ENCODE measurements around the gene ELMO1. TPM values are rescaled to one million over a fixed set of nuclear protein-coding genes. Genes with fewer than 3 reads are reported as not detected.

The ELMO1 gene
- total RNA-seq, 1 donor from 2014 or later = 139 TPM

DNA sequence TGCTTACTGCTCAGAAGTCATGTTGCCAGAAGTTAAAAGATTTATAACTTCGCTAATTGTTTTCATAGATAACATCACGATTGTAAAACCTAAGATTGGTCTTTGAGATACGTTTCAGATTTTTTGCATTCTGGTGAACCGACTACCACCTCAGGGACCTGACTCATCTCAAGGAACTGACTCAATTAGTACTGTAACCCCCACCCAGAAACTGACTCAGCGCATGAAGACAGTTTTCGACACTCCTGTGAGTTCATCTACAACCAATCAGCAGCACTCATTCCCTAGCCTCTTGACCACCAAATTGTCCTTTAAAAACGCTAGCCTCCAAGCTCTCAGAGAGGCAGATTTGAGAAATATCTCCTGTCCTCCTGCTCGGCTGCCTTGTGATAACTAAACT, 72.3 kb downstream of the ELMO1 start:
- intact Hi-C loops (cut with micrococcal nuclease) = loop anchor here (2.0 kb wide), 1 partner anchor 22 kb away; no protein-coding TSS in a partner anchor

DNA sequence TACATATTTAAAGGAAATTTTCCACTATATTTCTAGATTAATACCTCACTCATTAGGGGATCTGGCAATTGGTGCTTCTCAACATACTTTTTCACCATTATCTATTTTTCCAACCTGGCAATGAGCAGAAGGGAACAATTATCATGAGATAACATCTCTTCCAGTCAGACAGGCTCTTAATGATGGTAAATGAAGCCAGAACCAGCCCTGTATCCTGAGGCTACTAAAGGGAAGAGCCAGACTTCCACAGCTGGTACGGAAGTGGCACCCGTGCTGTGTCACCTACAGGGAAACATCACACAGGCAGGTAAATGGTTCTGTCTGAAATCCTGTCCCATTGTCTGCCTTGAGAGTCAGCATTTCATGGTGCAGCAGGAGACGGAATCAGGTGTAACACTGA, 75.9 kb downstream of the ELMO1 start:
- intact Hi-C loops (cut with micrococcal nuclease) = no loop called here

DNA sequence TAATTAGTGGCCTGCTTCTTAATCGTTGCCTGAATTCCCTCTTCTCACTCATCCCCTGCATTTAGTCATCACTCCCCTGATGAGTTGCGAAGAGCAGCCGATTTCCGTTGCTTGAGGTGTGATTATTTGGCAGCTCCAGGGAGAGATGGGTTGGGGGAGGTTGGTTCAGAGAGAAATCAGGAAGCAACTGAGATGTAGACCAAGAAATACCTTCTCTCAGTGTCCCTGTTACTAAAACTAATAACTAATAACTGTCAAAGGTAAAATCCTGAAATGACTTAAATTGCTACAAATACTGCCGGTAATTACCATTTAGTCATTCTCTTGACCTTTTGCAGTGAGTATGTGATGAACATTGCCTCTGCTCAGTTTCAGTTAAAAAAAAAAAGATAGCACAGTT, 76.9 kb downstream of the ELMO1 start:
- intact Hi-C loops (cut with micrococcal nuclease) = no loop called here

DNA sequence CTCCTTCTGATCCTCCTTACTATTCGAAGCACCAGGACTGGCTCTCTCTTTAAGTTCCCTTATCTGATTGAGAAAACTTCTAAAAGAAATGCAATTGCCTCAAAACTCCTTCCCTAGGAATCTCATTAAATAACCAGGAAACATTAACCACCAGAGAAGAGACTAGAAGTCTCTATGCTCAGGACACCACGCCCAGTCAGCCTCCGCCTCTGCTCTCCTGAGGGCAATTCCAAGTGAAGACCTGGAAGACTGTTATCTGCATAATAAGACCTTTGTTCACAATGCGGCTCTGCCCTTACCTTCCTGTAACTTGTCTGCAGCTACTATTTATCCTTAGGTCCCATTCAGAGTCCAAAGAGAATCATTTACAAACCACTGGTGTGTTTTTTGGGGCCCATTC, 78.8 kb downstream of the ELMO1 start:
- intact Hi-C loops (cut with micrococcal nuclease) = loop anchor here (5.0 kb wide), 1 partner anchor 37 kb away; no protein-coding TSS in a partner anchor

DNA sequence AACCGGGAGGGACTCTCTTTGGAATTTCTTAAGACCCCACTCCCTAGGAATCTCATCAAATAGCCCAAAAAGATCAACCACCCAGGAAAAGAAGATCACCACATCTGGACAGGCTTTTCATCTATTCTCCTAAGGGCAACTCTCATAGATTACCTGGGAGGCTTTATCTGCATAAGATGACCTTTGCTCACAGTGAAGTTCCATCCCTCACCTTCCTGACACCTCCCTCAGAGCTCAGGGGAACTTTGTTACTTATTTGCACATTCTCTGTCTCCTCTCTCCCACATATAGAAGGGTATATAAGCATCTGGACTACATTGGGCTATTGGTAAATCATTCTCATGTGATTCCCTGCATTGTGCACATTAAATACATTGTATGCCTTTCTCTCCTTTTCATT, 80.1 kb downstream of the ELMO1 start:
- intact Hi-C loops (cut with micrococcal nuclease) = loop anchor here (5.0 kb wide), 1 partner anchor 39 kb away; no protein-coding TSS in a partner anchor

- intact Hi-C loops (cut with micrococcal nuclease) = loop anchor here (5.0 kb wide), 1 partner anchor 40 kb away; no protein-coding TSS in a partner anchor
These were observed 81.7 kb downstream of the ELMO1 start for GRCh38 chr7:37367010-37367409.

DNA sequence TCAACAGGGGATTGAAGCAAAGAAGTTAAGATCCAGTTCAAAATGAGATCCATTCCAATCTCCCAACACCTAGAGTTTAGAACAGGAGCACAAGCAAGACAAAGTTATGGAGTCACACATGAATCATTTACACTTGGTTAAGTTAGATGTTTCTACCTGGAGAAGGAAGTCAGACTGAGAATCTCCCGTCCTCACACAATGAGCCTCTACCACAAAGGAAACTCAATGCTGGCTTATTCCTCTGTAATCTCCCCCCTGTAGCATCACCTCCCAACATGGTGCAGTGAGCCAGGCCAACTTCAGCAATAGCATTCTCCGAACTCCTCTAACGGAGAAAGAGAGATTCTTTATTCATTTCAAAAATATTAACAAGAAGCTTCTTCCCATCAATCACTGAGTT, 82.2 kb downstream of the ELMO1 start:
- intact Hi-C loops (cut with micrococcal nuclease) = loop anchor here (5.0 kb wide), 1 partner anchor 41 kb away; no protein-coding TSS in a partner anchor

GRCh38 chr7:37365405-37365804, 83.3 kb downstream of the ELMO1 start:
- intact Hi-C loops (cut with micrococcal nuclease) = loop anchor here (5.0 kb wide), 1 partner anchor 42 kb away; no protein-coding TSS in a partner anchor

GRCh38 chr7:37364856-37365255, 83.8 kb downstream of the ELMO1 start:
- intact Hi-C loops (cut with micrococcal nuclease) = loop anchor here (5.0 kb wide), 1 partner anchor 42 kb away; no protein-coding TSS in a partner anchor

DNA sequence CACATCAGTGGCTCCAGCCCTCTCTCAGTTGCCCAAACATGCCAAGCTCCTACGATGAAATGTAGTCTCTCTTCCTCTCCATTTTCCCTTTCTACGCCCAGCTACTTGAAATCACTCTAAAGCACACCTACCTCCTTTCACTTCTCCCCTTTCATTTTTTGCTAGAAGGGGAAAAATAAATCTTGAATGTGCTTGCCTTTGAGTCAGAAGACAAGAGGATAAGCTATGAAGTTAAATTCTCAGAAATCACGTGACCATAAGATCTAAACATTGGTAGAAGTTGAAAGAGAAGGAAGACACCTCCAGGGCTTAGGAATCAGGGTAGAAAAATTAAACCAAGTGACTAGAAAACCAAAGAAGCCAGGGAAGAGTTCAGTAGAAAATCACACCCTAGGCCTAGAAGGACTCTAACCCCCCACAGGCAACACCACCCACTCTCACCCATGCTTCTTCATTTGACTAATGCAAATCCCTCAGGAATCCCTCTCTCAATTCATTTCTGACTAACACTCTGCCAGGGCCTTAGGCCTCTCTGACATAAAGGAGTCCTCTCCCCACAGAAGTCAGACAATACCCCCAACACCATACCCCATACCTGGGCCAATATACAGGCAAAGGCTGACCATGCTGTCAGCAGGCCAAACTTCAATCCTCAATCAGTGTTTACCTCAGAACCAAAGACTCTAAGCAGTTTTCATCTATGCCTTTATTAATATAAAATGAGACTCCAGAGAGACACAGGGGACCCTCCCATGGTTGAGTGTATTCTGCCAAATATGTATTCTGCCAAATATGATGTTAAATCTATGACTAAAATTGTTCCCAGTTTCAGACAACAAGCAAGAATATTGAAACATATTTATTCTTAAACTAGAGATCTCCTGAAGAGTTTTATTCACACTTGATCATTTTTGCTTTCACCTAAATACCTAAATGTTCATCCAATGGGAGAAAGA, 84.8 kb downstream of the ELMO1 start:
- intact Hi-C loops (cut with micrococcal nuclease) = no loop called here

- intact Hi-C loops (cut with micrococcal nuclease) = no loop called here
These were observed 85.9 kb downstream of the ELMO1 start for GRCh38 chr7:37362802-37363201.

DNA sequence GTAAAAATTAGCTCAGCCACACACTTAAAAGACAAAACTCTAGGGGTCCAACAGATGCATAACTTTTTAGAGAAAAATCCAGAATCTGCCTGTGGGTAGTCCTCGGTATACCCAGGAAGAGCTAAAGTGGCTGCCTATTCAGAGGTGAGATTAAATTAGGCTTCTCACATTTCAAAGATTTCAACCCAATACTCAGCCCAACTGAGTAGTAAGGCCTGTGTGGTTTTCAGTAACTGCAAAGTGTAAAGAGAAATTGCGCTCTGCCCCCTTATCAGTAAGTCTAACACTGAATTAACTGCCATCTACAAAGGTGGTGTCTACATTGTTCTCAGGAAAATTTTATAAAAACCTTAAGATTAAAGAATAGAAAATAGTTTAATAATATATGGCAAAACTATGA, 88.2 kb downstream of the ELMO1 start:
- intact Hi-C loops (cut with micrococcal nuclease) = no loop called here

DNA sequence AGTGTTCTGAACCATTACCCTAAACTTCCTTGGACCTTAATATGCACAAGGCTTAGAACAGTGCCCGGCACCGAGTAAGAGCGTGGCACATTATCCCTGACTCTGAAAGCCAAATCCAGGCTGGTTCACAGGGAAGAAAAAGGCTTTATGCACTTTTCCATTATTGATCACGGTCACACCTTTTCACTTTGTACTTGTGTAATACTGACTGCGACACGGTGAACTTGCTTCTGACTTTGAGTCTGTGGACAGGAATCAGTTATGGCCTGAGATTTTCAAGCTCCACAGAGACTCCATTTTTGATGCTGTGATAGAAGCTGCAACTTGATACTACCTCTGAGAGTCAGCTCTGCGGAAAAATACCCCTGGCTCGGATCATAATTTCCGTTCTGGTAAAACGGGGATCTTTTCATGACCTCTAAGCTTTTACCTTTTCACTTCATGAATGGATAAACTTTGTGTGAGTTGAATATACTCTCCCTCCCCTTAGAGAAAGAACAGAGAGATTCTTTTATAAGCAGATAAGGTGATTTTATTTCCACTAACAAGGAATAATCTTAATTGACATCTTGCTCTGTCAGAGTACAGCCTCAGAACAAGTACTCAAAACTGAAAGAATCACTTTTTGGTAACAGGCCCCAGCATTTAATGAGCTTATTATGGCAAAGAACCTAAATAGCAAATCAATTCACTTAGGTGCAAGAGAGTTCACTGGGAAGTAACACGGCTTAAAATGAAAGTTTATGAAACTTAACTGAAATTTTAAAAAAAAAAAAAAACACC, 88.8 kb downstream of the ELMO1 start:
- intact Hi-C loops (cut with micrococcal nuclease) = loop anchor here (10.0 kb wide), 1 partner anchor 875 kb away; no protein-coding TSS in a partner anchor

DNA sequence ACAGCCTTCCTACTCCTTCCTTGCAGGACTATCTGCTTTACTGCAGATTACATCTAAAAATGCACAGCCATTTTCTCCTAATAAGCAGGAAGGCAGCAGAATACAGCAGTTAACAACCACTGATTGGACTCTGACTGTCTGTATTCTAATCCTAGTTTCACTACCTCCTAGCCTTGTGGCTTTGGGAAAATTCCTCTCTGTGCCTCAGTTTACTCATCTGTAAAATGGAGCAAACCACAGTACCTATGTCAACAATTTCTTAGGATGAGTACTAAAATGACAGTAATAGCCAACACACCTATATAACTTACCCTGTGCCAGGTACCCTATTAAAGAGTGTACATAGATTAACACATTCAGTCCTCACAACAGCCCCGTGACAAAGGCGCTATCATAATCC, 89.5 kb downstream of the ELMO1 start:
- intact Hi-C loops (cut with micrococcal nuclease) = loop anchor here (10.0 kb wide), 1 partner anchor 874 kb away; no protein-coding TSS in a partner anchor

DNA sequence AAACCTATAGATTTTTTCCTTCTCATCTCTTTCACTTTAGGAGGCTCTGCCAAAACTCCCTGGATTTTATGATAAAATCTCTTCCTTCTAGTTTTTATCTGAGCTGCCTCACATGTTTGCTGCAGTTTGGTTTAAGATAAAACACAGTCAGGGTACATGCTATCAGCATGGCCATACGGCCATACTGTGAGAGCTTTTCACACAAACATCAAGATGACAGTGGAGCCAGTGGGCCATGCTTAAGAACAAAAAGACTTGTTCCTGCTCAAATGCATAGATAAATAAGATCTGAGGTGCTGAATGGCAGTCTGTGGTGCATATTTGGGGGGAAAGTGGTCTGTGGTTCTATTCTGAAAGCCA, 91.0 kb downstream of the ELMO1 start:
- intact Hi-C loops (cut with micrococcal nuclease) = loop anchor here (10.0 kb wide), 1 partner anchor 873 kb away; no protein-coding TSS in a partner anchor

DNA sequence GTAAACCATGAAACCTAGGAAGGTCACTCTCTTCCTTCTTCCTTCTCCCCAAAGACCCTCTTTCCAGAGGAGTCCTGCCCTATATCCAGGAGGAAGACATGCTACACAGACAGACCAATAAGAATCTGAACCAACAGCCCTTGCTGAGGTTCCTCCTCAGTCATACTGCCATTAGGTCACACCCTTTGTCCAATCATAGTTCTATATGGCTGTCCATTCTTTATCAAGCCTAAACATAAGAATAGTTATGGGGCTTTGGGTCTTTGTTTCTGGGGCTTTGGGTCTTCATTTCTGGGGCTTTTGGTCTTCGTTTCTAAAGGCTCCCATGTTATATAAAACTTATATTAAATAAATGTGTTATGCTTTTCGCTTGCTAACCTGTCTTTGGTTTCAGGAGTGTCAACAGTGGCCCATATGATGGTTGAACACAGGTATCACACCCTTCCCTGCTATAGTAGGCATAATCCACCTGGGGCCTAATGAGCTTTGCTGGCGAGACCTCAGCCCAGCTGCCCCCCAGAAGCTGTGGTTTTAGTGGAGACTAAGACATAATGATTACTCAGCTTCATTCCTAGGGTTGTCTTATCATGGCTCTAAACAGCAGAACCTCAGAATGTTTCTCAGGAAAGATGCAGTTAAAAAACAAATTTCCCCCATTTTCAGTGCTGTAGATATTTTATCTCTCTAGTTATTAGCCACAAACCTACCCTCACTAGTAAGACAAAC, 91.6 kb downstream of the ELMO1 start:
- intact Hi-C loops (cut with micrococcal nuclease) = loop anchor here (10.0 kb wide), 1 partner anchor 872 kb away; no protein-coding TSS in a partner anchor

GRCh38 chr7:37354656-37355131, 94.0 kb downstream of the ELMO1 start:
- intact Hi-C loops (cut with micrococcal nuclease) = loop anchor here (2.0 to 10.0 kb wide), 4 partner anchors 22 to 870 kb away; no protein-coding TSS in a partner anchor

DNA sequence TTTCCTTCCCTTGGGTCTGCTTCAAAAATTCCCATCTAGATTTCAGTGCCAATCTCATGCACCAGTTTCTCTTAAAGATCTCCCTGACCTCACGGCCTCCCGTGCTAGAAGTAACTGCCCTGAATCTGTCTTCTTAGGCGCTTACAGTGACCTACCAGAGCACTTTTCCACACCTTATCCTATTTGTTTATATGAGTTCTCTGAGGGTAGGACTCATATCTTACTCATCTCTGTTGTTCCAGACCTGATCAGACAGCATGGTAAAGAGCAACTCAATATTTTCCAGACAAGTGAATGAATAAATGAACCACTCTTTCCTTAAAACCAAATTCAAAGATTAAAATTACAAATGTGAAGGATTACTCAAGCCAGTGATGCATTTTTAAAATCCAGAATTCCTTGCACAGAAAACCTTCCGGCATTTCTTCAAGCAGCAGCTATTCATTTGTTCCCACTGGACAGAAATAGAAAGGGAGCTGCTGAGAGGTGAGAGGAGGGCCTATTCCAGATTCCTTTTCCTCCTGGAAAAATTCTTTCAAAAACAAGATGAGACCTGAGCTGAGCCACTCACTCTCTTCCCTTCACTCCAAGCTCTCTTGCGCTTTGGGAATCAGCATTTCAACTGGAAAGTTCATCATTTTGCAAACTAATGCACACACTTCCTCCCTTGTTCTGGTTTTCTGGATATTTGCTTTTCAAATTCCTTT, 94.6 kb downstream of the ELMO1 start:
- intact Hi-C loops (cut with micrococcal nuclease) = loop anchor here (1.0 to 10.0 kb wide), 10 partner anchors 12 to 869 kb away; no protein-coding TSS in a partner anchor

DNA sequence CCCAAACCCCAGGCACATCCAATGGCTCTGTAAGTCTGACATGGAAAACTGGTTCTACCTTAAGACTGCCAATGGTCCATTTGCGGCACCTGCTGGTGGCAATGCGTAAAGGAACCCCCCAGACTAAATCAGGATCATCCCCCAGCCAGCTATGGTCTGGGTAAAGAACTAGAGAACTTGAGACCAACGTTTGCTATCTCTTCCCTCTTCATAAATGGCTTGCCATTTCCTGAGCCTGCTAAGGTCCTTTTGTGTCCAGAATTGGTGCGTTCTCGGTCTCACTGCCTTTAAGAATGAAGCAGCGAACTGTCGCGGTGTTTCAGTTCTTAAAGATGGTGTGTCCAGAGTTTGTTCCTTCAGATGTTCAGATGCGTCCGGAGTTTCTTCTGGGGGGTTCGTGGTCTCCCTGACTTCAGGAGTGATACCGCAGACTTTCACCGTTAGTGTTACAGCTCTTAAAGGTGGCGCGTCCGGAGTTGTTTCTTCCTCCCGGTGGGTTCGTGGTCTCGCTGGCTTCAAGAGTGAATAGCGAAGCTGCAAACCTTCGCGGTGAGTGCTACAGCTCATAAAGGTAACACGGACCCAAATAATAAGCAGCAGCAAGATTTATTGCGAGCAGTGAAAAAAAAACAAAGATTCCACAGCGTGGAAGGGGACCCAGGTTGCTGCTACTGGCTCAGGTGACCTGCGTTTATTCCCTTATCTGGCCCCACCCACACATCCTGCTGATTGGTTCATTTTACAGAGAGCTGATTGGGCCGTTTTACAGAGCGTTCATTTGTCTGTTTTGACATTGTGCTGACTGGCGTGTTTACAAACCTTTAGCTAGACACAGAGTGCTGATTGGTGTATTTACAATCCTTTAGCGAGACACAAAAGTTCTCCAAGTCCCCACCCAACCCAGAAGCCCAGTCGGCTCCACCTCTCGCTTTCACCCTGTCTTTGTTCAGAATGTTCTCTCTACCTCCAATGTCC, 95.4 kb downstream of the ELMO1 start:
- intact Hi-C loops (cut with micrococcal nuclease) = loop anchor here (1.0 to 10.0 kb wide), 9 partner anchors 11 to 868 kb away; no protein-coding TSS in a partner anchor
